K562 treated with DMSO at 1 percent for 12 hours (cell line): Measurements from ENCODE around the gene PCDHGA11. TPM values are rescaled to one million over a fixed set of nuclear protein-coding genes. Genes with fewer than 3 reads are reported as not detected.

Experiments used
- total RNA-seq: library from RNA; unstranded; fragments of 300-600 nt; gene quantifications from 2 replicates; pipeline ENCODE4 v1.2.3, GENCODE V29; 2022; ENCODE audit not compliant: insufficient read depth

Gene PCDHGA11
- not detected in 2 replicates for total RNA-seq

DNA sequence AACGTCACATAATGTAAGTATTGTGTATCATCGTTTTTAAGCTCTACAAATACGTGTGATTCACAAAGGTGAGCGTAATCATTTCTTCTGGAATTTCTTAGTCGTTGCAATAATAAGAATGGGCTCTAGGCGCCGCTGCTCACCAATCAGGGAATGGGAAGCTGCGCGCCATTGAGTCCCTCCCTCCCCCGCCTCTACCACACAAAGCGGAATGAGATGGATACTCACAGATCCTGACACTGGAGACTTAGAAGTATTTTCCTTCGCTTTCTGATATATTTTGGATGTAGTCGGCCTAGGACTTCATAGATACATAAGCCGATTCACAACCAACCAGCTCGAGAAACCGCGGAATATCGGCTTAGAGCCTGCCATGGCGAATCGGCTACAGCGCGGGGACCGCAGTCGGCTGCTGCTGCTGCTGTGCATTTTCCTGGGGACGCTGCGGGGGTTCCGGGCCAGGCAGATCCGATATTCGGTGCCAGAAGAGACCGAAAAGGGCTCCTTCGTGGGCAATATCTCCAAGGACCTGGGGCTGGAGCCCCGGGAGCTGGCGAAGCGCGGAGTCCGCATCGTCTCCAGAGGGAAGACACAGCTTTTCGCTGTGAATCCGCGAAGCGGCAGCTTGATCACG, at the start of gene PCDHGA11:
TSS of gene PCDHGA11 (plus strand) at position 197 of the 634 bp plus-strand sequence. CDS start at position 374, 177 bp downstream.

DNA sequence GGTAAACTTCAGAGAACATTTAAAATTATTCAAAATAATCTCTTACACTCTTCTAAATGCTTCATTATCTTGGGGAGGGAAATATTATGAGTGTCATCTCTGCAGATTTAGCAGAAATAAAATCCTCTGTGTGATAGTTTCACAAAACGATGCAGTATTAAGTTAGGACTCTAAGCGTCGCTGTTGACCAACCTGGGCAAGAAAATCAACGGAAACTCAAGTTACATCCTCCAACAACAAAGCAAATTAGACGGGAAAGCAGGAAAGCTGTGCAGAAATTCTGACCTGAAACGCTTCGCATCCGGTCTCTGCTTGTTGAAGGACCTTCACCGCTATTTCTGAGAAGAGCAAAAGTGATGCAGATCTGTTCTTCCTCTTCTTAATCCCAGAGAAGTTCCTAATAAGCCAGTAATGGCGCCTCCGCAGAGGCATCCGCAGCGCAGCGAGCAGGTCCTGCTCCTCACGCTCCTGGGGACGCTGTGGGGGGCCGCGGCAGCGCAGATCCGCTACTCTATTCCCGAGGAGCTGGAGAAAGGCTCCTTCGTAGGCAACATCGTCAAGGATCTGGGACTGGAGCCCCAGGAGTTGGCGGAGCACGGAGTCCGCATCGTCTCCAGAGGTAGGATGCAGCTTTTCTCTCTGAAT, 47.1 kb upstream of the PCDHGA11 start, which contains the start of gene PCDHGA6:
TSS of gene PCDHGA6 (plus strand) at position 219 of the 645 bp plus-strand sequence. CDS start at position 412, 193 bp downstream.

DNA sequence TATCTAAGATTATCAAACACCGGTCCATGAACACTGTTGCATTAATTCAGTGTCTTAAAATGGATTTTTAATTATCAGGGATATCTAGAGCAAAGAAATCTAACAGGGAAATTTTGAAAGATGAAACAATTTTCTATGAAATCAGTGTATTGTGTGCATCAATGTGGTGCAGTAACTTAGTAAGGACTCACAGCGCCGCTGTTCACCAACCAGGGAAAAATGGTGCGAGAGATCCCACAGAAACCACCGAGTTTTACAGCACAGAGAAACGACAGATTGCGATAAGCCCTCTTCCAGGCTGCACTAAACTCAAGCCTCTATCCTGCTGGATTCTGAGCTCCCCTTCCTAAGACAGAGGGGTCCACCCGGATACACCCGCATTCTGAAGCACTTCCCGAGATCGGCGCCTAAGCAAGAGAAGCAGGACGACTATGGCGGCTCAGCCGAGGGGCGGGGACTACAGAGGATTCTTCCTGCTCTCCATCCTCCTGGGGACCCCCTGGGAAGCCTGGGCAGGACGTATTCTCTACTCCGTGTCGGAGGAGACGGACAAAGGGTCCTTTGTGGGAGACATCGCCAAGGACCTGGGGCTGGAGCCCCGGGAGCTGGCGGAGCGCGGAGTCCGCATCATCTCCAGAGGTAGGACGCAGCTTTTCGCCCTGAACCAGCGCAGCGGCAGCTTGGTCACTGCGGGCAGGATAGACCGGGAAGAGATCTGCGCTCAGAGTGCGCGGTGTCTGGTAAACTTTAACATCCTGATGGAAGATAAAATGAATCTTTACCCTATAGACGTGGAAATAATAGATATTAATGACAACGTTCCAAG, 38.2 kb upstream of the PCDHGA11 start, which contains the start of gene PCDHGA7:
TSS of gene PCDHGA7 (plus strand) at position 274 of the 826 bp plus-strand sequence. CDS start at position 432, 158 bp downstream.

DNA sequence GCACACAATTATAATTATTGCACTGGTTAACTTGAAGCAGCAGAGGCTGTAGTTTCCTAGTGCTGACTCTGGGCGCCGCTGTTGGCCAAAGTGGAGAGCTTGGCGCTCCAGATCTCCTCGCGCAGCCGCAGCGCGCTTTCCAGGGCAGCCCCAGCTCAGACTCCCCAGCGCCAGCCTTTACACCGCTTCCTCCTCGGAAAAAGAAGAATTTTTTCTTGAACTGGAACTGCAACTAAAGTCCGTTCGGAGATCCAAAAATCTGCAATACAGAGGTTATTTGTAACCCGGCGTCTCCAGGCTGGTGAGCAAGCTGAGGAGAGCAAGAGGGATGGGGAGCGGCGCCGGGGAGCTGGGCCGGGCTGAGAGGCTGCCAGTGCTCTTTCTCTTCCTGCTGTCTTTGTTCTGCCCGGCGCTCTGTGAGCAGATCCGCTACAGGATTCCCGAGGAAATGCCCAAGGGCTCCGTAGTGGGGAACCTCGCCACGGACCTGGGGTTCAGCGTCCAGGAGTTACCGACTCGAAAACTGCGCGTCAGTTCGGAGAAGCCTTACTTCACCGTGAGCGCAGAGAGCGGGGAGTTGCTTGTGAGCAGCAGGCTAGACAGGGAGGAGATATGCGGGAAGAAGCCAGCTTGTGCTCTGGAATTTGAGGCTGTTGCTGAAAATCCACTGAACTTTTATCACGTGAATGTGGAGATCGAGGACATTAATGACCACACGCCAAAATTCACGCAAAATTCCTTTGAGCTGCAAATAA, 33.1 kb upstream of the PCDHGA11 start, which contains the start of gene PCDHGB4:
TSS of gene PCDHGB4 (plus strand) at position 142 of the 755 bp plus-strand sequence. CDS start at position 329, 187 bp downstream.

DNA sequence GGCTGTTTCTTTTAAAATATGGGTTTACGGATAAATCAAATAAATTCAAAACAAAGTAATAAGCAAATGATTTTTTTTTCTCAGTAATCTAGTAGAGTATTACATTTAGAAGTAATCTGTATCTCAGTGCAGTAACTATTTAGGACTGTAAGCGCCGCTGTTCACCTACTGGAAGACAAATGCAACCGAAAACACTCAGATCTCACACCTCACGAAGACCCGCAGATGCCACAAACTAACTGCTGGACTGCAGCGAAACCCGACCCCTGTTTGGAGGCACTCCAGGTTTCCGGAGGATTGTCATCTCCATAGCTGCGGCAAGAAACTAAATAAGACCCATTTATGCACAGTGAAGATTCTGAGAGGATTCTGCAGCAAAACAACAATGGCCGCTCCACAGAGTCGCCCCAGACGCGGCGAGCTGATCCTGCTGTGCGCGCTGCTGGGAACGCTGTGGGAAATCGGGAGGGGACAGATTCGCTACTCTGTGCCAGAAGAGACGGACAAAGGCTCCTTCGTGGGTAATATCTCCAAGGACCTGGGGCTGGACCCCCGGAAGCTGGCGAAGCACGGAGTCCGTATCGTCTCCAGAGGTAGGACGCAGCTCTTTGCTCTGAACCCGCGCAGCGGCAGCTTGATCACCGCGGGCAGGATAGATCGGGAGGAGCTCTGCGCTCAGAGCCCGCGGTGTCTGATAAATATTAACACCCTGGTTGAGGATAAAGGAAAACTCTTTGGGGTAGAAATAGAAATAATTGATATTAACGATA, 28.2 kb upstream of the PCDHGA11 start, which contains the start of gene PCDHGA8:
TSS of gene PCDHGA8 (plus strand) at position 205 of the 770 bp plus-strand sequence. CDS start at position 386, 181 bp downstream.

DNA sequence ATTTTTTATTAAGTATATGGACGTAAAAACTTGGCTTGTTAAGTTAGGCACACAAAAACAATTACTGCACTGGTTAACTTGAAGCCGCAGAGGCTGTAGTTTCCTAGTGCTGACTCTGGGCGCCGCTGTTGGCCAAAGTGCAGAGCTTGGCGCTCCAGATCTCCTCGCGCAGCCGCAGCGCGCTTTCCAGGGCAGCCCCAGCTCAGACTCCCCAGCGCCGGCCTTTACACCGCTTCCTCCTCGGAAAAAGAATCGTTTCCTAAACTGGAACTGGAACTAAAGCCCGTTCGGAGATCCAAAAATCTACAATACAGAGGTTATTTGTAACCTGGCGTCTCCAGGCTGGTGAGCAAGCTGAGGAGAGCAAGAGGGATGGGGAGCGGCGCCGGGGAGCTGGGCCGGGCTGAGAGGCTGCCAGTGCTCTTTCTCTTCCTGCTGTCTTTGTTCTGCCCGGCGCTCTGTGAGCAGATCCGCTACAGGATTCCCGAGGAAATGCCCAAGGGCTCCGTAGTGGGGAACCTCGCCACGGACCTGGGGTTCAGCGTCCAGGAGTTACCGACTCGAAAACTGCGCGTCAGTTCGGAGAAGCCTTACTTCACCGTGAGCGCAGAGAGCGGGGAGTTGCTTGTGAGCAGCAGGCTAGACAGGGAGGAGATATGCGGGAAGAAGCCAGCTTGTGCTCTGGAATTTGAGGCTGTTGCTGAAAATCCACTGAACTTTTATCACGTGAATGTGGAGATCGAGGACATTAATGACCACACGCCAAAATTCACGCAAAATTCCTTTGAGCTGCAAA, 22.9 kb upstream of the PCDHGA11 start, which contains the start of gene PCDHGB5:
TSS of gene PCDHGB5 (plus strand) at position 192 of the 796 bp plus-strand sequence. CDS start at position 373, 181 bp downstream.

DNA sequence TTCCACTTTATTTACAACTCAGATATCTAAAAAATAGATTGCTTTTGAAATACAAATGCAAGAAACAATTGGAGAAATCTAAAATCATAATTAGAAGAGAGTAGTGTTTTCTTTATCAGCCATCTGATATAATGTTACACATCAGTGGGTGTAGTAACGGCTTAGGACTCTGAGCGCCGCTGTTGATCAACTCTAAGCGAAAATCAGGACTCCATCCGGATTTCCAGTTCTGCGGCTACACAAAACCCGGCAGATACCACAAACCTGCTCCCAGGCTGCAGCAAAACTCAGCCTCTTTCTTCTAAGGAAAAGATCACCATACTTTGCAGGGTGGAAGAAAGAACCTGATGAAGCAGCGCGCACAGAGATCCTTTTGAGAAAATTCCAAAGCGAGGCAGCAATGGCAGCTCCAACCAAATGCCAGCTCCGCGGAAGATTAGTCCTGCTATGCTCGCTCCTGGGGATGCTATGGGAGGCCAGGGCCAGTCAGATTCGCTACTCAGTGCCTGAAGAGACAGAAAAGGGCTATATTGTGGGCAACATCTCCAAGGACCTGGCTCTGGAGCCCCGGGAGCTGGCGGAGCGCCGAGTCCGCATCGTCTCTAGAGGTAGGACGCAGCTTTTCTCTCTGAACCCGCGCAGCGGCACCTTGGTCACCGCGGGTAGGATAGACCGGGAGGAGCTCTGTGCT, 18.2 kb upstream of the PCDHGA11 start, which contains the start of gene PCDHGA9:
TSS of gene PCDHGA9 (plus strand) at position 226 of the 691 bp plus-strand sequence. CDS start at position 401, 175 bp downstream.

DNA sequence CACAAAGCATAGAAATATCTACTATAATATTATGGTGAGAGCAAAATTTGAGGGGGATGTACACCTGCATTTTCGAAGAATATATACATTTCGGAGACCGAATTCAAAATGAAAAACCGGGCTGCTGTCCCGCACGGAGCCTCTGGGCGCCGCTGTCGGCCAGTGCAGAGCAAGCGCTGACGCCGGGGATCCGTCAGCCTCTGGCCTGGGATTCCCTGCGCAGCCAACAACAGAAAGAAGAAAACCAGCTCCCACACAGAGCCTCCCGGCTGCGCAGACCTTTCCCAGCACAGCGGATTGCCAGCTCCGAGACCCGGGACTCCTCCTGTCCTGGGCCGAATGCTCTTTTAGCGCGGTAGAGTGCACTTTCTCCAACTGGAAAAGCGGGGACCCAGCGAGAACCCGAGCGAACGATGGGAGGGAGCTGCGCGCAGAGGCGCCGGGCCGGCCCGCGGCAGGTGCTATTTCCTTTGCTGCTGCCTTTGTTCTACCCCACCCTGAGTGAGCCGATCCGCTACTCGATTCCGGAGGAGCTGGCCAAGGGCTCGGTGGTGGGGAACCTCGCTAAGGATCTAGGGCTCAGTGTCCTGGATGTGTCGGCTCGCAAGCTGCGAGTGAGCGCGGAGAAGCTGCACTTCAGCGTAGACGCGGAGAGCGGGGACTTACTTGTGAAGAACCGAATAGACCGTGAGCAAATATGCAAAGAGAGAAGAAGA, 12.9 kb upstream of the PCDHGA11 start, which contains the start of gene PCDHGB6:
TSS of gene PCDHGB6 (plus strand) at position 232 of the 716 bp plus-strand sequence. CDS start at position 414, 182 bp downstream.

DNA sequence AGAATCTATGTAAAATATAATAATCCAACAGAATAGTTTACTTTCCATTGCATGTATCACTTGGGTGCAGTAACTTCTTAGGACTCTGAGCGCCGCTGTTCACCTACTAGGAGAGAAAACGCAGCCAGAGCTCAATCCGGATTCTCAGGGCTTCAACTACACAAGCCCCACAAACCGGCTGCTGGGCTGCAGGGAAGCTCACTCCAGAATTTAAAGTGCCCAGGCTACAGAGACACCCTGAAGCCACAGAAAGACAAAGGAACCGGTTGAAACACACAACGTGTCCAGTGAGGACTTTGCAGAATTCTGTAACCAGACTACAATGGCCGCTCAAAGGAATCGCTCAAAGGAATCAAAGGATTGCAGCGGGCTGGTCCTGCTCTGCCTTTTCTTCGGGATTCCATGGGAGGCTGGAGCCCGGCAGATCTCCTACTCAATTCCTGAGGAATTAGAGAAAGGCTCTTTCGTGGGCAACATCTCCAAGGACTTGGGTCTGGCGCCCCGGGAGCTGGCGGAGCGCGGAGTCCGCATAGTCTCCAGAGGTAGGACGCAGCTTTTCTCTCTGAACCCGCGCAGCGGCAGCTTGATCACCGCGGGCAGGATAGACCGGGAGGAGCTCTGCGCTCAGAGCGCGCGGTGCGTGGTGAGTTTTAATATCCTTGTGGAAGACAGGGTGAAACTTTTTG, 7.9 kb upstream of the PCDHGA11 start, which contains the start of gene PCDHGA10:
TSS of gene PCDHGA10 (plus strand) at position 134 of the 686 bp plus-strand sequence. CDS start at position 323, 189 bp downstream.

DNA sequence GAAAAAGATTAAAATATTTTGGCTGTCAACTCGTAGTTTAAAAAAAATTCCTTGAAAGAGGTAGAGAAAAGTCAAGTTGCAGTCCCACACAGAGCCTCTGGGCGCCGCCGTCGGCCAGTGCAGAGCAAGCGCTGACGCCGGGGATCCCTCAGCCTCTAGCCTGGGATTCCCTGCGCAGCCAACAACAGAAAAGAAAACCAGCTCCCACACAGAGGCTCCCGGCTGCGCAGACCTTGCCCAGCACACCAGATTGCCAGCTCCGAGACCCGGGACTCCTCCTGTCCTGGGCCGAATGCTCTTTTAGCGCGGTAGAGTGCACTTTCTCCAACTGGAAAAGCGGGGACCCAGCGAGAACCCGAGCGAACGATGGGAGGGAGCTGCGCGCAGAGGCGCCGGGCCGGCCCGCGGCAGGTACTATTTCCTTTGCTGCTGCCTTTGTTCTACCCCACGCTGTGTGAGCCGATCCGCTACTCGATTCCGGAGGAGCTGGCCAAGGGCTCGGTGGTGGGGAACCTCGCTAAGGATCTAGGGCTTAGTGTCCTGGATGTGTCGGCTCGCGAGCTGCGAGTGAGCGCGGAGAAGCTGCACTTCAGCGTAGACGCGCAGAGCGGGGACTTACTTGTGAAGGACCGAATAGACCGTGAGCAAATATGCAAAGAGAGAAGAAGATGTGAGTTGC, 3.2 kb upstream of the PCDHGA11 start, which contains the start of gene PCDHGB7:
TSS of gene PCDHGB7 (plus strand) at position 184 of the 679 bp plus-strand sequence. CDS start at position 367, 183 bp downstream.

DNA sequence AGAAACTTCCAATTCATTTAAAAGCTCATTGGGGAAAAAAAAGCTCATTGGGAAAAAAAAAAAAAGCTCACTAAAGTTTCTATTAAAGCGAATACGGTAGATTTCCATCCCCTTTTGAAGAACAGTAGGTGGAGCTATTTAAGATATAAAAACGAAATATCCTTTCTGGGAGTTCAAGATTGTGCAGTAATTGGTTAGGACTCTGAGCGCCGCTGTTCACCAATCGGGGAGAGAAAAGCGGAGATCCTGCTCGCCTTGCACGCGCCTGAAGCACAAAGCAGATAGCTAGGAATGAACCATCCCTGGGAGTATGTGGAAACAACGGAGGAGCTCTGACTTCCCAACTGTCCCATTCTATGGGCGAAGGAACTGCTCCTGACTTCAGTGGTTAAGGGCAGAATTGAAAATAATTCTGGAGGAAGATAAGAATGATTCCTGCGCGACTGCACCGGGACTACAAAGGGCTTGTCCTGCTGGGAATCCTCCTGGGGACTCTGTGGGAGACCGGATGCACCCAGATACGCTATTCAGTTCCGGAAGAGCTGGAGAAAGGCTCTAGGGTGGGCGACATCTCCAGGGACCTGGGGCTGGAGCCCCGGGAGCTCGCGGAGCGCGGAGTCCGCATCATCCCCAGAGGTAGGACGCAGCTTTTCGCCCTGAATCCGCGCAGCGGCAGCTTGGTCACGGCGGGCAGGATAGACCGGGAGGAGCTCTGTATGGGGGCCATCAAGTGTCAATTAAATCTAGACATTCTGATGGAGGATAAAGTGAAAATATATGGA, 9.7 kb downstream of the PCDHGA11 start, which contains the start of gene PCDHGA12:
TSS of gene PCDHGA12 (plus strand) at position 176 of the 782 bp plus-strand sequence. CDS start at position 429, 253 bp downstream.

Other genes starting within 250 kb of the PCDHGA11 start
- not detected in 2 replicates for gene PCDHB7, start 248.4 kb upstream of the PCDHGA11 start, total RNA-seq
- not detected in 2 replicates for gene PCDHB8, start 243.3 kb upstream of the PCDHGA11 start, total RNA-seq
- gene PCDHB16, start 238.7 kb upstream of the PCDHGA11 start, total RNA-seq: 0.15 TPM in 1 of 2 replicates, not detected in the other
- gene PCDHB9, start 233.9 kb upstream of the PCDHGA11 start, total RNA-seq: not detected in 2 replicates
- not detected in 2 replicates for gene PCDHB10, start 228.7 kb upstream of the PCDHGA11 start, total RNA-seq
- not detected in 2 replicates for gene PCDHB11, start 221.4 kb upstream of the PCDHGA11 start, total RNA-seq
- gene PCDHB12, start 212.3 kb upstream of the PCDHGA11 start, total RNA-seq: not detected in 2 replicates
- gene PCDHB13, start 207.1 kb upstream of the PCDHGA11 start, total RNA-seq: 0.26 TPM in 1 of 2 replicates, not detected in the other
- gene PCDHB14, start 197.7 kb upstream of the PCDHGA11 start, total RNA-seq: not detected in 2 replicates
- 0.33 TPM in 1 of 2 replicates, not detected in the other for gene PCDHB15, start 175.7 kb upstream of the PCDHGA11 start, total RNA-seq
- not detected in 2 replicates for gene SLC25A2, start 117.0 kb upstream of the PCDHGA11 start, total RNA-seq
- gene TAF7, start 100.3 kb upstream of the PCDHGA11 start, total RNA-seq: 75.1 and 124 TPM in 2 replicates
- gene PCDHGA1, start 90.5 kb upstream of the PCDHGA11 start, total RNA-seq: 0.19 TPM in 1 of 2 replicates, not detected in the other
- 0.79 TPM in 1 of 2 replicates, not detected in the other for gene PCDHGA2, start 82.3 kb upstream of the PCDHGA11 start, total RNA-seq
- 0.30 and 1.1 TPM in 2 replicates for gene PCDHGA3, start 77.2 kb upstream of the PCDHGA11 start, total RNA-seq
- 0.28 TPM in 1 of 2 replicates, not detected in the other for gene PCDHGB1, start 71.0 kb upstream of the PCDHGA11 start, total RNA-seq
- 1.7 TPM in 1 of 2 replicates, not detected in the other for gene PCDHGA4, start 66.0 kb upstream of the PCDHGA11 start, total RNA-seq
- gene PCDHGB2, start 61.1 kb upstream of the PCDHGA11 start, total RNA-seq: 0.52 TPM in 1 of 2 replicates, not detected in the other
- gene PCDHGA5, start 56.9 kb upstream of the PCDHGA11 start, total RNA-seq: 0.33 TPM in 1 of 2 replicates, not detected in the other
- 1.2 TPM in 1 of 2 replicates, not detected in the other for gene PCDHGB3, start 50.8 kb upstream of the PCDHGA11 start, total RNA-seq
- 0.13 and 0.52 TPM in 2 replicates for gene PCDHGA6, start 47.2 kb upstream of the PCDHGA11 start, total RNA-seq
- gene PCDHGA7, start 38.3 kb upstream of the PCDHGA11 start, total RNA-seq: 0.23 TPM in 1 of 2 replicates, not detected in the other
- gene PCDHGB4, start 33.4 kb upstream of the PCDHGA11 start, total RNA-seq: 0.23 TPM in 1 of 2 replicates, not detected in the other
- gene PCDHGA8, start 28.4 kb upstream of the PCDHGA11 start, total RNA-seq: 0.36 and 0.68 TPM in 2 replicates
- gene PCDHGB5, start 23.1 kb upstream of the PCDHGA11 start, total RNA-seq: 0.50 and 0.74 TPM in 2 replicates
- gene PCDHGA9, start 18.3 kb upstream of the PCDHGA11 start, total RNA-seq: 0.39 TPM in 1 of 2 replicates, not detected in the other
- not detected in 2 replicates for gene PCDHGB6, start 13.0 kb upstream of the PCDHGA11 start, total RNA-seq
- 0.19 TPM in 1 of 2 replicates, not detected in the other for gene PCDHGA10, start 8.1 kb upstream of the PCDHGA11 start, total RNA-seq
- gene PCDHGB7, start 3.4 kb upstream of the PCDHGA11 start, total RNA-seq: not detected in 2 replicates
- gene PCDHGA12, start 9.5 kb downstream of the PCDHGA11 start, total RNA-seq: not detected in 2 replicates
- gene PCDHGC3, start 54.9 kb downstream of the PCDHGA11 start, total RNA-seq: not detected in 2 replicates
- not detected in 2 replicates for gene PCDHGC4, start 64.0 kb downstream of the PCDHGA11 start, total RNA-seq
- gene PCDHGC5, start 68.0 kb downstream of the PCDHGA11 start, total RNA-seq: not detected in 2 replicates
- gene DIAPH1, start 197.9 kb downstream of the PCDHGA11 start, total RNA-seq: 99.4 and 179 TPM in 2 replicates
- gene HDAC3, start 215.8 kb downstream of the PCDHGA11 start, total RNA-seq: 96.7 and 131 TPM in 2 replicates
- 6.6 and 8.6 TPM in 2 replicates for gene RELL2, start 215.9 kb downstream of the PCDHGA11 start, total RNA-seq
- gene FCHSD1, start 230.4 kb downstream of the PCDHGA11 start, total RNA-seq: 6.9 and 18.3 TPM in 2 replicates